Right atrium auricular region (tissue), 2 donors: ENCODE data around the gene ZNF28. TPM values are rescaled to one million over a fixed set of nuclear protein-coding genes. Genes with fewer than 3 reads are reported as not detected.
A peak's percentile ranks its signal among the peaks of the same experiment; 100 is the strongest.
"Not testable (repeated sequence)": the region's sequence is repeated elsewhere in the genome, so short reads cannot be mapped to it uniquely, and the experiment has no call there.

Experiments
- DNase-seq: peaks from one replicate; pipeline ENCODE4 v3.0.0-alpha.2; 2019; ENCODE audit warnings: low spot score
- H3K27ac ChIP-seq, 2 donors: fragments of 200-600 bp; sonication (generic); 1 replicate in 1 of 2; 2 replicates in 1 of 2; pipeline ENCODE4 v1.5.1; 2016 to 2019
- H3K27me3 ChIP-seq, 2 donors: fragments of 200-600 bp; sonication (generic); one replicate each; pipeline versions ENCODE4 v1.5.1 to v1.6.0; 2017 to 2019
- H3K36me3 ChIP-seq: fragments of 200-600 bp; sonication (generic); one replicate; pipeline ENCODE4 v1.5.1; 2016
- H3K4me1 ChIP-seq, 2 donors: fragments of 200-600 bp; sonication (generic); one replicate each; pipeline versions ENCODE4 v1.5.1 to v1.6.0; 2017 to 2019
- H3K4me3 ChIP-seq, 2 donors: fragments of 200-600 bp; sonication (generic); 1 replicate in 1 of 2; 2 replicates in 1 of 2; pipeline ENCODE4 v1.5.1; 2017 to 2019; ENCODE audit warnings: mild to moderate bottlenecking in 1 of 2, moderate library complexity in 1 of 2
- H3K9me3 ChIP-seq, 2 donors: fragments of 200-600 bp; sonication (generic); one replicate each; pipeline ENCODE4 v1.5.1; 2019
- CTCF ChIP-seq, 2 donors: fragments of 200-600 bp; sonication (generic); IDR thresholded peaks; one replicate each; pipeline ENCODE4 v1.5.1; 2019; ENCODE audit warnings: antibody characterized with exemption in 2 of 2
- total RNA-seq, 2 donors: library from RNA; depleted of rRNA; stranded (reverse); fragments of >200 nt; gene quantifications; one replicate each; pipeline ENCODE4 v1.1.0, GENCODE V29; 2016

Gene ZNF28
- total RNA-seq, 2 donors from 2014 or later: 4.4 to 8.1 TPM

DNA sequence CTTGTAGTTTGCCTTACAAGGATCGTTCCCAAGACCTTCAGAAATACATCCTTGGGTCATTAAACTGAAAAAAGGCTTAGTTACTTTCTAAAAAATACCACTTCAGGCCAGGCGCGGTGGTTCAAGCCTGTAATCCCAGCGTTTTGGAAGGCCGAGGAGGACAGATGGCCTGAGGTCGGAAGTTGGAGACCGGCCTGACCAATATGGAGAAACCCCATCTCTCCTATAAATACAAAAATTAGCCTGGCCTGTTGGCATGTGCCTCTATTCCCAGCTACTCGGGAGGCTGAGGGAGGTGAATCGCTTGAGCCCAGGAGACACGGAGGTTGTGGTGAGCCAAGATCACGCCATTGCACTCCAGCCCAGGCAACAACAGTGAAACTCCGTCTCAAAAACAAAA, 2.2 kb upstream of the ZNF28 start:
- Histone ChIP-seq H3K27ac (no peak overlapping the region), H3K27me3 (no peaks in the 10 kb centered on the region), H3K4me3 (no peak overlapping the region), H3K36me3 (no peaks in the 10 kb centered on the region), H3K9me3 (no peaks in the 10 kb centered on the region), H3K4me1 (no peaks in the 10 kb centered on the region)
- no peak for TF ChIP-seq CTCF (IDR thresholded peaks at IDR 0.05)
- no peak for DNase-seq

- H3K4me1 ChIP-seq: not testable (repeated sequence)
- peak overlapping the region; percentile 57 to 64 for H3K27ac ChIP-seq
These were observed 795 bp downstream of the ZNF28 start for GRCh38 chr19:52820472-52821203.

DNA sequence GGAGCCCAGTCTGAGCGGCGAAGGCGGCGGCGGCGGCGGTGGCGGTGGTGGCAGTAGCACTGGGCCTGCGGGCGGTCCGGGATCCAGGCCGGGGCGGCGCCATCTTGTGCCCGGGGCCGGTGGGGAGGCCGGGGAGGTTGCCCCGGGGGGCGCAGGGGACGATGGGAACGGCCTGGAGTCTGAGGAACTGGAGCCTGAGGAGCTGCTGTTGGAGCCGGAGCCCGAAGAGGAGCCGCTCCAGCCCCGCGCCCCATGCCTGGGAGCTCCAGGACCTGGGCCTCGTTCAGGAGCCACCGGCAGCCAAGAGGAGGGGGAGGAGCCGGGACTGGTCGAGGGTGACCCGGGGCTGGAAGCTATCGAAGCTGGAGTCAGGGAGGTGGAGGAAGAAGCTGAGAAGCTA, 11.6 kb downstream of the ZNF28 start:
- no peaks in the 10 kb centered on the region for H3K9me3 ChIP-seq
- H3K4me3 ChIP-seq: no peak overlapping the region
- no peaks in the 10 kb centered on the region for H3K4me1 ChIP-seq
- DNase-seq: no peak
- H3K27ac ChIP-seq: no peak overlapping the region
- no peaks in the 10 kb centered on the region for H3K27me3 ChIP-seq
- peaks cover 25% of the 10 kb centered on the region for H3K36me3 ChIP-seq
- TF ChIP-seq CTCF (IDR thresholded peaks at IDR 0.05): no peak

More at GRCh38 chr19:52820472-52821203, 795 bp downstream of the ZNF28 start:
- not testable (repeated sequence) for H3K36me3 ChIP-seq, H3K27me3 ChIP-seq, DNase-seq, H3K9me3 ChIP-seq
- H3K4me3 ChIP-seq: peak overlapping the region; percentile 65 to 70

DNA sequence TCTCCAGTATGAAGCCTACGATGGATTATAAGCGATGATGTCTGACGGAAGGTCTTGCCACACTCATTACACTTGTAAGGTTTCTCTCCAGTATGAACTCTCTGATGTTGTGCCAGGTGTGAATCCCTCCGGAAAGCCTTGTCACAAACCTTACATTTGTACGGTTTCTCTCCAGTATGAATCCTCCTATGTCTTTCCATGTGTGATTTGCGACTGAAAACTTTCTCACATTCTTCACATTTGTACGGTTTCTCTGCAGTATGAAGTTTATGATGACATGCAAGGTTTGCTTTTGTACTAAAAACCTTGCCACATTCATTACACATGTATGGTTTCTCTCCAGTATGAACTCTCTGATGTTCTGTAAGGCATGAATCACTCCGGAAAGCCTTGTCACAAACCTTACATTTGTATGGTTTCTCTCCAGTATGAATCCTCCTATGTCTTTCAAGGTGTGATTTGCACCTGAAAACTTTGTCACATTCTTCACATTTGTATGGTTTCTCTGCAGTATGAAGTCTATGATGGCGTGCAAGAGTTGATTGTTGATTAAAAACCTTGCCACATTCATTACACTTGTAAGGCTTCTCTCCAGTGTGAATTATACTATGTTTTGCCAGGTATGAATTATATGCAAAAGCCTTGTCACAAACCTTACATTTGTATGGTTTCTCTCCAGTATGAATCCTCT, 21.3 kb downstream of the ZNF28 start:
- not testable (repeated sequence) for H3K4me1 ChIP-seq, H3K27ac ChIP-seq, H3K4me3 ChIP-seq, DNase-seq, H3K27me3 ChIP-seq
- Histone ChIP-seq H3K36me3 (peaks cover 54% of the 10 kb centered on the region), H3K9me3 (peaks cover 25 to 72% of the 10 kb centered on the region in 2 donors)

GRCh38 chr19:52789440-52789839, 32.0 kb downstream of the ZNF28 start:
- Histone ChIP-seq H3K27ac (no peak overlapping the region), H3K4me3 (no peak overlapping the region), H3K36me3 (no peaks in the 10 kb centered on the region), H3K27me3 (no peaks in the 10 kb centered on the region), H3K4me1 (peaks cover 0 to 9% of the 10 kb centered on the region in 2 donors), H3K9me3 (no peaks in the 10 kb centered on the region)
- DNase-seq: no peak
- TF ChIP-seq CTCF (IDR thresholded peaks at IDR 0.05): no peak

- H3K27ac ChIP-seq: peak within 1 kb of the TSS; percentile 62 to 69
- TF ChIP-seq CTCF (IDR thresholded peaks at IDR 0.05): peak in 1 of 2 donors; percentile 36
- not testable (repeated sequence) for H3K9me3 ChIP-seq, H3K36me3 ChIP-seq, H3K4me1 ChIP-seq, H3K27me3 ChIP-seq
- peak within 1 kb of the TSS; percentile 58 to 65 for H3K4me3 ChIP-seq
- peak; percentile 92 for DNase-seq
These were observed 34.7 kb downstream of the ZNF28 start, which contains the start of gene ZNF600 for GRCh38 chr19:52786464-52787354. Gene ZNF600 (minus strand): TSS chr19:52786791. CDS start chr19:52778888, 7,903 bp downstream.
